HepG2 (cell line): ENCODE measurements around the gene ZNF500. TPM values are rescaled to one million over a fixed set of nuclear protein-coding genes. Genes with fewer than 3 reads are reported as not detected.
A peak's percentile ranks its signal among the peaks of the same experiment; 100 is the strongest.

Experiments used
- ATAC-seq: fragments of 200-7000 bp; cut with Tn5 transposase; 3 replicates; pipeline ENCODE4 v1.9.1; 2020; ENCODE audit warnings: mild to moderate bottlenecking, moderate library complexity
- BruUV-seq: library from RNA; stranded (reverse); fragments of 400-500 nt; replicated peaks from 2 replicates; lab custom pipeline; 2021; lab: Mats Ljungman, UMichigan
- CTCF ChIA-PET: fragments of 300-600 bp; formaldehyde crosslinking; extraction: SDS; loops from one replicate; lab custom pipeline; 2021; ENCODE audit warnings: low total read pairs, inconsistent platforms, low intra/inter-chr PET ratio; lab: Yijun Ruan, JAX
- POLR2A ChIA-PET: fragments of 350-600 bp; sonication (Branson Sonifier 250); formaldehyde crosslinking; loops from one replicate; lab custom pipeline; 2020; ENCODE audit warnings: antibody characterized with exemption, inconsistent platforms; lab: Yijun Ruan, JAX
- DNase-seq: peaks from one replicate; pipeline ENCODE4 v3.0.0-alpha.2; 2015; ENCODE audit warnings: low spot score
- FAIRE-seq: peaks from 3 replicates; lab custom pipeline; 2011; peaks lifted over from hg19 to GRCh38; lab: Jason Lieb, UNC
- H2AFZ ChIP-seq: one replicate; pipeline ENCODE4 v1.6.1; 2011; ENCODE audit warnings: low read length, inconsistent platforms
- H3K27ac ChIP-seq: fragments of 300-600 bp; 3 replicates; pipeline ENCODE4 v1.8.0; 2011; ENCODE audit warnings: mixed run types, mild to moderate bottlenecking, mixed read lengths, low read length, inconsistent platforms; ENCODE audit not compliant: insufficient read depth; ENCODE audit errors: extremely low read length
- H3K27me3 ChIP-seq, 2 experiments: fragments of 200-600 bp in 1 of 2; 2 replicates in 1 of 2; 3 replicates in 1 of 2; pipeline versions ENCODE4 v1.6.0 to v1.8.0; 2011; ENCODE audit warnings: low read length in 2 of 2, mild to moderate bottlenecking in 2 of 2, moderate library complexity in 2 of 2, inconsistent platforms in 1 of 2; ENCODE audit not compliant: insufficient read depth in 2 of 2, control insufficient read depth in 1 of 2
- H3K36me3 ChIP-seq, 2 experiments: fragments of 200-600 bp in 1 of 2; replicated peaks in 1 of 2; 2 replicates in 1 of 2; 3 replicates in 1 of 2; pipeline versions ENCODE4 v1.5.1 to v1.8.0; 2011; ENCODE audit warnings: low read length in 2 of 2, inconsistent platforms in 1 of 2; ENCODE audit not compliant: insufficient read depth in 2 of 2, control insufficient read depth in 1 of 2
- H3K4me1 ChIP-seq: 2 replicates; pipeline ENCODE4 v1.5.1; 2012; ENCODE audit warnings: low read length, inconsistent platforms; ENCODE audit not compliant: insufficient read depth
- H3K4me2 ChIP-seq: 2 replicates; pipeline ENCODE4 v1.6.0; 2011; ENCODE audit warnings: low read depth, low read length, inconsistent platforms
- H3K4me3 ChIP-seq, 3 experiments: fragments of 200-600 bp in 1 of 3; sonication (generic), shearing (Covaris generic) in 1 of 3; replicated peaks in 1 of 3; 2 replicates each; pipeline ENCODE4 v1.5.1; 2011 to 2016; ENCODE audit warnings: low read length in 3 of 3, inconsistent platforms in 2 of 3, low read depth in 2 of 3, mild to moderate bottlenecking in 2 of 3, control low read depth in 1 of 3, mixed read lengths in 1 of 3; ENCODE audit not compliant: insufficient read depth in 1 of 3
- H3K79me2 ChIP-seq: one replicate; pipeline ENCODE4 v1.6.1; 2011; ENCODE audit warnings: low read length, inconsistent platforms; ENCODE audit not compliant: insufficient read depth
- H3K9ac ChIP-seq: 2 replicates; pipeline ENCODE4 v1.6.0; 2011; ENCODE audit warnings: mild to moderate bottlenecking, low read depth, low read length, inconsistent platforms; ENCODE audit not compliant: insufficient read depth
- H3K9me3 ChIP-seq: 2 replicates; pipeline ENCODE4 v1.5.1; 2012; ENCODE audit warnings: mild to moderate bottlenecking, low read length
- H4K20me1 ChIP-seq: 2 replicates; pipeline ENCODE4 v1.6.0; 2011; ENCODE audit warnings: inconsistent platforms, mild to moderate bottlenecking, low read length, moderate library complexity; ENCODE audit not compliant: insufficient read depth
- MAF1 ChIP-seq: sonication (generic); formaldehyde crosslinking; IDR thresholded peaks from 2 replicates; pipeline ENCODE4 v1.5.0; 2020; ENCODE audit warnings: missing genetic modification reagents, borderline replicate concordance
- PLRG1 ChIP-seq: fragments of 450-650 bp; conservative IDR thresholded peaks from 2 replicates; pipeline ENCODE4 v1.6.1; 2016
- ZNF3 ChIP-seq: IDR thresholded peaks from 2 replicates; pipeline ENCODE4 v1.7.0; 2017; ENCODE audit warnings: inconsistent platforms
- ZNF562 ChIP-seq: sonication (generic); formaldehyde crosslinking; IDR thresholded peaks from 2 replicates; pipeline ENCODE4 v1.8.0; 2022; ENCODE audit warnings: missing genetic modification reagents, borderline replicate concordance
- ZNF678 ChIP-seq: sonication (generic); formaldehyde crosslinking; IDR thresholded peaks from 2 replicates; pipeline ENCODE4 v1.4.0; 2020; ENCODE audit warnings: mild to moderate bottlenecking, missing genetic modification reagents
- ZNF766 ChIP-seq: sonication (generic); formaldehyde crosslinking; IDR thresholded peaks from 2 replicates; pipeline ENCODE4 v1.5.0; 2020; ENCODE audit warnings: missing genetic modification reagents, borderline replicate concordance
- WGBS: methylation state at CpG from one replicate; pipeline ENCODE4 v1.1.6; 2017; ENCODE audit warnings: low lambda C conversion rate; 5-methylcytosine and 5-hydroxymethylcytosine counted together
- in situ Hi-C: cut with HindIII; loops from 2 replicates; pipeline ENCODE4 v1.10.0; 2017; ENCODE audit warnings: low pct_unique_long_range_greater_than_20kb; ENCODE audit not compliant: extremely low pct_ligation_motif_present
- intact Hi-C: fragments of 100-400 bp; cut with micrococcal nuclease; formaldehyde crosslinking; loops from one replicate; pipeline ENCODE4 v1.10.0; 2022; ENCODE audit not compliant: unreplicated experiment
- polyA plus RNA-seq, 8 experiments: library from polyadenylated mRNA; depleted of rRNA in 3 of 8; stranded (reverse) in 7 of 8; unstranded in 1 of 8; fragments of >200 nt; fragmentation: Illumina TruSeq in 4 of 8; extraction: Trizol in 4 of 8; gene quantifications; 2 replicates each; pipeline versions ENCODE4 v1.2.1 to v1.2.3, GENCODE V29; 2011 to 2016; ENCODE audit warnings: low read depth in 4 of 8, missing spikeins in 1 of 8, mixed read lengths in 1 of 8; ENCODE audit not compliant: insufficient read depth in 1 of 8
- total RNA-seq, 5 experiments: library from RNA; depleted of rRNA; stranded (reverse); fragments of >200 nt; fragmentation: Illumina TruSeq; extraction: Trizol; gene quantifications; 2 replicates each; pipeline ENCODE4 v1.2.3, GENCODE V29; 2016; ENCODE audit warnings: low read depth in 1 of 5
- TF ChIP-seq, protein P1 (sequence below): fragments of 450-650 bp; IDR thresholded peaks from 2 replicates; pipeline ENCODE4 v1.6.1; 2016
- TF ChIP-seq, protein P2 (sequence below): sonication (generic); formaldehyde crosslinking; IDR thresholded peaks from 2 replicates; pipeline ENCODE4 v1.4.0; 2020; ENCODE audit warnings: mild to moderate bottlenecking, missing genetic modification reagents
- TF ChIP-seq, protein P3 (sequence below), 2 experiments: sonication (generic) in 1 of 2; formaldehyde crosslinking in 1 of 2; IDR thresholded peaks; 2 replicates each; pipeline versions ENCODE4 v1.5.1 to v1.6.1; 2011 to 2020; ENCODE audit warnings: borderline replicate concordance in 1 of 2, low read depth in 1 of 2, low read length in 1 of 2, mild to moderate bottlenecking in 1 of 2, missing genetic modification reagents in 1 of 2, moderate library complexity in 1 of 2
- TF ChIP-seq, protein P4 (sequence below): sonication (generic); formaldehyde crosslinking; IDR thresholded peaks from 2 replicates; pipeline ENCODE4 v1.4.0; 2020; ENCODE audit warnings: missing genetic modification reagents, mild to moderate bottlenecking, borderline replicate concordance

Gene ZNF500
- total and polyA plus RNA-seq, 2 of the 13 experiments (the other 11 are each of a cell fraction or from before 2014, with no cell fraction given) = 6.1 to 12.2 TPM

DNA sequence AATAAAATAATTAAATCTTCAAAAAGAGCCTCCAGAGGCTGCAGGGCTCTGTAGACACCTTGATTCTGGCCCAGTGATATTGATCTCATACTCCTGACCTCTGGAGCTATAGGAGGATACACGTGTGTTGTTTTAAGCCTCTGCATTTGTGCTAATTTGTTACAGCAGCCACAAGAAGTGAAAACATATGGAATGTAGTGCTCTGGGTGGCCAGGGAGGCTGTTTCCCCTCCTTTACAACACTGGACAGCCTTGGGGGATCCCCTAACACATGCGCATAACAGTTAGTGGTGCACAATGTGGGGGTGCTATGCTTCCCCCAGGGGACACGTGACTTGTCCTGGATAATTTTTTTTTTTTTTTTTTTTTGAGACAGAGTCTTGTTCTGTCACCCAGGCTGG is 4.7 kb upstream of the ZNF500 start:
- no TSS peak for BruUV-seq
- no peak for TF ChIP-seq PLRG1
- TF ChIP-seq, protein P1, sequence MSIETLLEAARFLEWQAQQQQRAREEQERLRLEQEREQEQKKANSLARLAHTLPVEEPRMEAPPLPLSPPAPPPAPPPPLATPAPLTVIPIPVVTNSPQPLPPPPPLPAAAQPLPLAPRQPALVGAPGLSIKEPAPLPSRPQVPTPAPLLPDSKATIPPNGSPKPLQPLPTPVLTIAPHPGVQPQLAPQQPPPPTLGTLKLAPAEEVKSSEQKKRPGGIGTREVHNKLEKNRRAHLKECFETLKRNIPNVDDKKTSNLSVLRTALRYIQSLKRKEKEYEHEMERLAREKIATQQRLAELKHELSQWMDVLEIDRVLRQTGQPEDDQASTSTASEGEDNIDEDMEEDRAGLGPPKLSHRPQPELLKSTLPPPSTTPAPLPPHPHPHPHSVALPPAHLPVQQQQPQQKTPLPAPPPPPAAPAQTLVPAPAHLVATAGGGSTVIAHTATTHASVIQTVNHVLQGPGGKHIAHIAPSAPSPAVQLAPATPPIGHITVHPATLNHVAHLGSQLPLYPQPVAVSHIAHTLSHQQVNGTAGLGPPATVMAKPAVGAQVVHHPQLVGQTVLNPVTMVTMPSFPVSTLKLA = peak; percentile 40
- no peak for TF ChIP-seq ZNF678
- TF ChIP-seq, protein P2, sequence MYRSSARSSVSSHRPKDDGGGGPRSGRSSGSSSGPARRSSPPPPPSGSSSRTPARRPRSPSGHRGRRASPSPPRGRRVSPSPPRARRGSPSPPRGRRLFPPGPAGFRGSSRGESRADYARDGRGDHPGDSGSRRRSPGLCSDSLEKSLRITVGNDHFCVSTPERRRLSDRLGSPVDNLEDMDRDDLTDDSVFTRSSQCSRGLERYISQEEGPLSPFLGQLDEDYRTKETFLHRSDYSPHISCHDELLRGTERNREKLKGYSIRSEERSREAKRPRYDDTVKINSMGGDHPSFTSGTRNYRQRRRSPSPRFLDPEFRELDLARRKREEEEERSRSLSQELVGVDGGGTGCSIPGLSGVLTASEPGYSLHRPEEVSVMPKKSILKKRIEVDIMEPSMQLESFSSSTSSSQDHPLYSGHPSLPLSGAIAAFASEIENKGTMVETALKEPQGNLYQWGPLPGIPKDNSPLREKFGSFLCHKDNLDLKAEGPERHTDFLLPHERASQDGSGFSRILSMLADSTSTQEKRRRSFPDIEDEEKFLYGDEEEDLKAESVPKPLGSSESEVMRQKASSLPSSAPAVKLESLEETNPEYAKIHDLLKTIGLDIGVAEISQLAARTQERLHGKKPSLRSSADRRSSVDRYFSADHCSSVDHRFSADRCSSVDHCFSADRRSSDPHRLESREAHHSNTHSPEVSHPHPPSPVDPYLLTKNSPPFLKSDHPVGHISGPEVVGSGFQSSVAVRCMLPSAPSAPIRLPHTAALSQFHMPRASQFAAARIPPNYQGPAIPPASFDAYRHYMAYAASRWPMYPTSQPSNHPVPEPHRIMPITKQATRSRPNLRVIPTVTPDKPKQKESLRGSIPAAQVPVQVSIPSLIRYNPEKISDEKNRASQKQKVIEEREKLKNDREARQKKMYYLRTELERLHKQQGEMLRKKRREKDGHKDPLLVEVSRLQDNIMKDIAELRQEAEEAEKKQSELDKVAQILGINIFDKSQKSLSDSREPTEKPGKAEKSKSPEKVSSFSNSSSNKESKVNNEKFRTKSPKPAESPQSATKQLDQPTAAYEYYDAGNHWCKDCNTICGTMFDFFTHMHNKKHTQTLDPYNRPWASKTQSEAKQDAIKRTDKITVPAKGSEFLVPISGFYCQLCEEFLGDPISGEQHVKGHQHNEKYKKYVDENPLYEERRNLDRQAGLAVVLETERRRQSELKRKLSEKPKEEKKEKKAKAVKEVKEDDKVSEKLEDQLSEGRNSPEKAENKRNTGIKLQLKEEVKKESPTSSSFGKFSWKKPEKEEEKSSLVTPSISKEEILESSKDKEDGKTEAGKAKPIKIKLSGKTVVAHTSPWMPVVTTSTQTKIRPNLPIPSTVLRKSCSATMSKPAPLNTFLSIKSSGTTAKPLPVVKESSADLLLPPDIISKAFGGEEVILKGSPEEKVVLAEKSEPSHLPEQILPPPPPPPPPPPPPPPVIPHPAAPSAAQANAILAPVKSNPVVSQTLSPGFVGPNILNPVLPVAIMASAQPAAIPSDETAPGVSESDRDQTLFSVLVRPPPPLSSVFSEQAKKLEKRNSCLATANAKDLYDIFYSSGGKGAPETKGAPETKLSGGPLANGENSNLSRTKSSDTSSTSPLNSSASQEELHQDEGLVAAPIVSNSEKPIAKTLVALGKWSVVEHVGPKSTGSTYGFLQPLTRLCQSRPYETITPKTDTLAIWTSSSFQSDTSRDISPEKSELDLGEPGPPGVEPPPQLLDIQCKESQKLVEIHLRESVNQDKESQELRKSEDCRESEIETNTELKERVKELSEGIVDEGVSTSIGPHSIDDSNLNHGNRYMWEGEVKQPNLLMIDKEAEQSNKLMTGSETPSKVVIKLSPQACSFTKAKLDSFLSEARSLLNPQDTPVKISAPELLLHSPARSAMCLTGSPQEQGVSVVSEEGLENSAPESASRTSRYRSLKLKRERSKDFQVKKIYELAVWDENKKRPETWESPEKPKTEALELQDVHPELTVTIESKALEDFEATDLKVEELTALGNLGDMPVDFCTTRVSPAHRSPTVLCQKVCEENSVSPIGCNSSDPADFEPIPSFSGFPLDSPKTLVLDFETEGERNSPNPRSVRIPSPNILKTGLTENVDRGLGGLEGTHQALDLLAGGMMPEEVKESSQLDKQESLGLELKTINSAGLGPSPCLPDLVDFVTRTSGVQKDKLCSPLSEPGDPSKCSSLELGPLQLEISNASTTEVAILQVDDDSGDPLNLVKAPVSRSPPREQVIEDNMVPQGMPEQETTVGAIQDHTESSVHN (CRISPR knock-in tag) = no peak
- no peak for TF ChIP-seq ZNF766 (CRISPR knock-in tag)
- TF ChIP-seq, protein P3, sequence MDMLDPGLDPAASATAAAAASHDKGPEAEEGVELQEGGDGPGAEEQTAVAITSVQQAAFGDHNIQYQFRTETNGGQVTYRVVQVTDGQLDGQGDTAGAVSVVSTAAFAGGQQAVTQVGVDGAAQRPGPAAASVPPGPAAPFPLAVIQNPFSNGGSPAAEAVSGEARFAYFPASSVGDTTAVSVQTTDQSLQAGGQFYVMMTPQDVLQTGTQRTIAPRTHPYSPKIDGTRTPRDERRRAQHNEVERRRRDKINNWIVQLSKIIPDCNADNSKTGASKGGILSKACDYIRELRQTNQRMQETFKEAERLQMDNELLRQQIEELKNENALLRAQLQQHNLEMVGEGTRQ (IDR thresholded peaks at IDR 0.05; ENCODE audit: low read depth, low read length) = no peak
- TF ChIP-seq, protein P3 (CRISPR knock-in tag; IDR thresholded peaks at IDR 0.05; ENCODE audit: borderline replicate concordance) = peak; percentile 61; the same call in 1 of the 2 replicates
- TF ChIP-seq MAF1 (CRISPR knock-in tag) = no peak
- no peak for TF ChIP-seq ZNF562 (CRISPR knock-in tag)
- no peak for TF ChIP-seq ZNF3 (CRISPR knock-in tag)
- TF ChIP-seq, protein P4, sequence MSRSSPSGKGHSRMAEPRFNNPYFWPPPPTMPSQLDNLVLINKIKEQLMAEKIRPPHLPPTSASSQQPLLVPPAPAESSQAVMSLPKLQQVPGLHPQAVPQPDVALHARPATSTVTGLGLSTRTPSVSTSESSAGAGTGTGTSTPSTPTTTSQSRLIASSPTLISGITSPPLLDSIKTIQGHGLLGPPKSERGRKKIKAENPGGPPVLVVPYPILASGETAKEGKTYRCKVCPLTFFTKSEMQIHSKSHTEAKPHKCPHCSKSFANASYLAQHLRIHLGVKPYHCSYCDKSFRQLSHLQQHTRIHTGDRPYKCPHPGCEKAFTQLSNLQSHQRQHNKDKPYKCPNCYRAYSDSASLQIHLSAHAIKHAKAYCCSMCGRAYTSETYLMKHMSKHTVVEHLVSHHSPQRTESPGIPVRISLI (CRISPR knock-in tag) = peak; percentile 43; the same call in 1 of the 2 replicates

More for the DNA sequence above, 4.7 kb upstream of the ZNF500 start:
- ChIA-PET CTCF (no interaction called here), POLR2A (interaction anchor here (0.7 kb wide), 1 partner anchor 261 kb away, joined by 4 read pairs; no protein-coding TSS in a partner anchor)
- H3K27ac ChIP-seq = no peak overlapping the region
- no peak overlapping the region for H3K4me3 ChIP-seq
- in situ Hi-C loops = no loop called here
- peak overlapping the region; percentile 55 for H3K4me2 ChIP-seq
- ATAC-seq (no peak), DNase-seq (no peak), FAIRE-seq (no peak)
- H3K4me1 ChIP-seq = peaks cover 33% of the 10 kb centered on the region
- H3K9ac ChIP-seq = no peak overlapping the region
- H3K27me3 ChIP-seq = no peaks in the 10 kb centered on the region; a peak in 2 of 5 replicates
- H3K79me2 ChIP-seq = no peaks in the 10 kb centered on the region
- intact Hi-C loops = no loop called here
- no peaks in the 10 kb centered on the region for H3K9me3 ChIP-seq
- peak overlapping the region; percentile 69 for H2AFZ ChIP-seq
- WGBS = 17% methylated on average over 3 of the region's 3 CpGs
- no peaks in the 10 kb centered on the region for H4K20me1 ChIP-seq
- no peaks in the 10 kb centered on the region for H3K36me3 ChIP-seq
